SJCRH30 (cell line): ENCODE results near the gene ZMYND19. TPM values are rescaled to one million over a fixed set of nuclear protein-coding genes. Genes with fewer than 3 reads are reported as not detected.
A peak's percentile ranks its signal among the peaks of the same experiment; 100 is the strongest.

Experiments
- DNase-seq, 2 experiments: peaks; one replicate each; pipeline ENCODE4 v3.0.0-alpha.2; 2015 to 2020
- H3K27ac ChIP-seq: fragments of 250-450 bp; sonication (Bioruptor Pico); 2 replicates; pipeline ENCODE4 v1.5.1; 2020; ENCODE audit warnings: mild to moderate bottlenecking, moderate library complexity
- H3K27me3 ChIP-seq: fragments of 250-450 bp; sonication (Bioruptor Pico); 2 replicates; pipeline ENCODE4 v1.5.1; 2020; ENCODE audit warnings: mild to moderate bottlenecking, moderate library complexity
- H3K36me3 ChIP-seq: fragments of 250-450 bp; sonication (Bioruptor Pico); 2 replicates; pipeline ENCODE4 v1.5.1; 2020; ENCODE audit warnings: mild to moderate bottlenecking, moderate library complexity
- H3K4me1 ChIP-seq: fragments of 250-450 bp; sonication (Bioruptor Pico); 2 replicates; pipeline ENCODE4 v1.5.1; 2020; ENCODE audit warnings: mild to moderate bottlenecking, moderate library complexity
- H3K4me3 ChIP-seq: fragments of 250-450 bp; sonication (Bioruptor Pico); 2 replicates; pipeline ENCODE4 v1.5.1; 2020; ENCODE audit warnings: mild to moderate bottlenecking, moderate library complexity
- H3K9me3 ChIP-seq: fragments of 250-450 bp; sonication (Bioruptor Pico); replicated peaks from 2 replicates; pipeline ENCODE4 v1.5.1; 2020; ENCODE audit warnings: mild to moderate bottlenecking, moderate library complexity
- total RNA-seq: library from RNA; depleted of rRNA; stranded (reverse); fragments of >200 nt; shearing (Covaris generic); gene quantifications from 2 replicates; pipeline ENCODE4 v1.2.3, GENCODE V29; 2014

Gene ZMYND19
- total RNA-seq, 1 experiment from 2014 or later = 46.9 TPM

DNA sequence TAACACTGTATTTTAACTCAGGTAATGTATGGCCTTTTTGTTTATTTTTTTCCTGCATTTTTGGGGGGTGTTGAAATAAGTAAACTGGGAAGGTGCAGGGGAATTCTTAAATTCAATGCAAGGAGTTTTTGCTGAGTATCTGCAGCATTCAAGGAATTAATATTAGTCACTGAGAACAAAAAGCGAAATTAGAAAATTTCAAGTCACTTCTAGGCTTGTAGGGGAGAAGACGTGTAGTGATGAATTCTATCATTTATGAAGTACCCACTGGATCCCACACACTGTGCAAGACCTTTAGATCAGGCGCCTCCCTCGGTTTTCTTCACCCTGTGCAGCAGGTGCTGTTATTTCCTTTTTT is 29.7 kb upstream of the ZMYND19 start:
- peaks cover 31% of the 10 kb centered on the region for H3K36me3 ChIP-seq
- no peaks in the 10 kb centered on the region for H3K9me3 ChIP-seq
- H3K4me1 ChIP-seq = no peaks in the 10 kb centered on the region; the same call in 1 of the 2 replicates
- peak overlapping the region; percentile 85 for H3K4me3 ChIP-seq
- H3K27ac ChIP-seq = no peak overlapping the region
- no peak for DNase-seq
- H3K27me3 ChIP-seq = no peaks in the 10 kb centered on the region

DNA sequence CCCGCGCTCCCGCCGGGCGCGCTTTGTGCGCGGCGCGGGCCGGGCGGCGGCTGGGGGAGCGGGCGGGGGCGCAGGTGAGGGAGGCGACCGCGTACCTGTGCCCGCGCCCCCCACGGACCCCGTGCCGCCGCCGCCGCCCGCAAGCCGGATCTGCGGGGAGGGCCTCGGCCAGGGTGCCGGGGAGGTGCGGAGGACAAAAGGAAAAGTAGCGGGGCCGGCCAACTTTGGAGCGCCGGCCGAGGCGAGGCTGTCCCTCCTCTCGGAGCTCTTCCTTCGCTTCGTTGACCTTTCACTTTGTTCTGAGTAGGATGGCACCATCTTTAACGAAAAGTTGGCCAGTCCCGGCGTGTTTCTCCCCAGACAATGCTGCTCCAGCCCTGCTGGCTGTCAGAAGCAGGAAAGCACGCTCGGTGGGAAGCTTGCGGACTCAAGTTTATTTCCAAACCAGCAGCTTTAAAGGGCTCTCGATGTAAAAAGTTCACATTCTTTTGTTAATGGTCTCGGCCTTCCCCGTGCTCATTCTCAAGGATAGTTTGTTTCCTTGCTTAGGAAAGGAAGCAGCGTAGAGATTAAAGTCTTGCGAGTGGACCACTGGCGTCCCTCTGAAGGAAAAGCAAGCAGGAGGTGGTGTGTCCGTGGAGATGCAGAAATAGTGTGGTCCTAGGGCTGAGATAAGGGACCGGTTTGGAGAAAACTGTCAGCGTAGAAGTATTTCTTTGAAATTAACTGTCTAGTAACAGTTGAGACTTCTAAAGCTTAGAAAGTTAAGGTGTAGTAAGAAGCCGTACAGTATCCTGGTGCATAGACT is 29.1 kb upstream of the ZMYND19 start:
- H3K27me3 ChIP-seq = no peaks in the 10 kb centered on the region
- no peaks in the 10 kb centered on the region; the same call in 1 of the 2 replicates for H3K4me1 ChIP-seq
- peak overlapping the region; percentile 41; the same call in 1 of the 2 replicates for H3K27ac ChIP-seq
- H3K36me3 ChIP-seq = peaks cover 36% of the 10 kb centered on the region
- peak overlapping the region; percentile 85 for H3K4me3 ChIP-seq
- H3K9me3 ChIP-seq = no peaks in the 10 kb centered on the region
- peak; percentile 50 to 59 for DNase-seq

DNA sequence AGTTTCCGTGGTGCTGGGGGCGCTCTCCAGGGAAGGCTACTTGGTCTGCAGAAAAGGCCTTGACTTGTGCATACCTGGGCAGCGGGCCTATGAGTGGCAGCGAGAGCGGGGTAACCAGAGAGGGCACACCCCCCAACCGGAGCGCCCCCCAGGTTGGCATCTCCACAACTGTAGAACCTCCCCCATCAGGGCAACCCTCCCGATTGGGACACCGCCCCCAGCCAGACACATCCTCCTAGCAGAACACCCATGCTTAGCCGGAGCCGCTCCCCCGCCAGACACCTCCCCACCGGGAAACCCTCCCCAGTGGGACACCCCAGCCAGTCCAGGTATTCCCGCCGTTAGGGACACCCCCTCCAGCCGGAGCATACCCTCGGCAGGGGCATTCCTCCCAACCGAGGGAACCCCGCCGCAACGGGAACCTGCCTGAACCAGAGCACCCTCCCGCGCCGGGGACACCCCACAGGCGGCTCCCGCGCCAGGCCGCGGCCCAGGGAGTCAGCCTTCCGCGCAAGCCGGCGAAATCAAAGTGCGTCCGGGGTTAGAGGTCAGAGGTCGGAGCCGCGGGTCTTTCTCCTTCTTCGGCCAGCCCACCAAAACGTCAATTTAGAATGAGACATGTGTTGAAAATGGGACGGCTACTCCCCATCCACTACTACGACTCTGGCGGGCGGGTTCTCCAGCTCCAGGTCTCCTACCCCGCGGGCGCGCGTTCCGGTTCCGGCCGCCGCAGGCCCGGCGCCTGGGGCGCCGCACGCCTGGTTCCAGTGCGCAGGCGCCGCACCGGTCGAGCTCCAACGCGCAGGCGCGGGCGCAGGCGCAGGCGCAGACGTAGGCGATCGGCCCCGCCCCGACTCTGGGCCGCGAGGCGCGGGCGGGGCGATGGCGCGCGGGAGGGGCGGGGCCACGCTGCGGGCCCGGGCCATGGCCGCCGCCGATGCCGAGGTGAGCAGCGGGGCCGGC is 28.1 kb upstream of the ZMYND19 start, which contains the start of gene EHMT1:
Gene EHMT1, plus strand, starts transcription at position 901 of the 963 bp plus-strand sequence. Its CDS starts 24 bp downstream, at position 925.
- peak within 1 kb of the TSS; percentile 69 for H3K27ac ChIP-seq
- DNase-seq = peak; percentile 78 to 92
- H3K4me3 ChIP-seq = peak within 1 kb of the TSS; percentile 85
- H3K27me3 ChIP-seq = no peaks in the 10 kb centered on the region
- peaks cover 37% of the 10 kb centered on the region for H3K36me3 ChIP-seq
- no peaks in the 10 kb centered on the region; the same call in 1 of the 2 replicates for H3K4me1 ChIP-seq
- no peaks in the 10 kb centered on the region for H3K9me3 ChIP-seq

DNA sequence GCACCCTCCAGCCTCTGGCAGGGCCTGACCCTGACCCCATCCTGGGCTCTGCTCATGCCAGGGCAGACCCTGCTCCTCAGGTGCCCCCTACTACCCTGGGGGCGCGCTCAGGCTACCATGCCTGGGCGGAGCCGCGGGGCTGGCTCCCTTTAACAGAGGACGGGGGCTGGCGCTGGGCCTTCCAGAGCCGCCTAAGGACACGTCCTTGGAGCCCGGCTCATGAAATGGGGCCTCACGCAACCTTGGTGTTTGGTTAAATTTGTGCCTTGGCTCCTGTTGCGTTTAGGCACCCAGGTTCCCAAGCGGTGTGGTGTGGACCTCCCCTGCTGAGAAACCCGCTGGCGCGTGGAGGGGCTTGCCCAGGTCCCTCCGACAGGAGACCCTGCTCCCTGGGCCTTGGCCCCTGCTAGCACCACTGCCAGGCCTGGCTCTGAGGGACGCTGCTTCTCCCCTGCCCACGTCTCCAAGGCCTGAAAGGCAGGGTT is 25.1 kb upstream of the ZMYND19 start:
- Histone ChIP-seq H3K4me3 (no peak overlapping the region), H3K4me1 (peaks cover 15% of the 10 kb centered on the region), H3K27ac (no peak overlapping the region), H3K9me3 (no peaks in the 10 kb centered on the region), H3K36me3 (peaks cover 26% of the 10 kb centered on the region), H3K27me3 (no peaks in the 10 kb centered on the region)
- DNase-seq = no peak

DNA sequence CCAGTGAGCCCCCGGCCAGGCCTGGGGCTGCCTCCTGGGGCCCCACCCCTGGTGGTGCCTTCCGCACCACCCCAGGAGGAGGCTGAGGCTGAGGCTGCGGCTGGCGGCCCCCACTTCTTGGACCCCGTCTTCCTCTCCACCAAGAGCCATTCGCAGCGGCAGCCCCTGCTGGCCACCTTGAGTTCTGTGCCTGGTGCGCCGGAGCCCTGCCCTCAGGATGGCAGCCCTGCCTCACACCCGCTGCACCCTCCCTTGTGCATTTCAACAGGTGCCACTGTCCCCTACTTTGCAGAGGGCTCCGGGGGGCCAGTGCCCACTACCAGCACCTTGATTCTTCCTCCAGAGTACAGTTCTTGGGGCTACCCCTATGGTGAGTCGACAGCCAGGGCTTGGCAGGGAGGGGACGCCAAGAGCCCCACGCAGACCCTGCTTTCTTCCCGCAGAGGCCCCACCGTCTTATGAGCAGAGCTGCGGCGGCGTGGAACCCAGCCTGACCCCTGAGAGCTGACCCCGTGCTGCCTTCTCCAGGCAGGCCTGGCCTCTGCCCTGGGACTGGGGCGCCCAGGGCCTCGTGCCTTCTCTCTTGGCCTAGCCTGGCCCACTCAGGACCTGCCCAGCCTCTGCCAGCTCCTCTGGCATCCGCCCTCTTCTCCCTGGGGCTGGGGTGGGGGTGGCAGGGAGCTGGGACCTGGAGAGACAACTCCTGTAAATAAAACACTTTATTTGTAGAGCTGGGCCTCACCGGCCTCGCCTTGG is 24.5 kb upstream of the ZMYND19 start:
- Histone ChIP-seq H3K27me3 (no peaks in the 10 kb centered on the region), H3K4me1 (peaks cover 15% of the 10 kb centered on the region), H3K27ac (no peak overlapping the region), H3K4me3 (no peak overlapping the region), H3K36me3 (peaks cover 26% of the 10 kb centered on the region), H3K9me3 (no peaks in the 10 kb centered on the region)
- no peak for DNase-seq

DNA sequence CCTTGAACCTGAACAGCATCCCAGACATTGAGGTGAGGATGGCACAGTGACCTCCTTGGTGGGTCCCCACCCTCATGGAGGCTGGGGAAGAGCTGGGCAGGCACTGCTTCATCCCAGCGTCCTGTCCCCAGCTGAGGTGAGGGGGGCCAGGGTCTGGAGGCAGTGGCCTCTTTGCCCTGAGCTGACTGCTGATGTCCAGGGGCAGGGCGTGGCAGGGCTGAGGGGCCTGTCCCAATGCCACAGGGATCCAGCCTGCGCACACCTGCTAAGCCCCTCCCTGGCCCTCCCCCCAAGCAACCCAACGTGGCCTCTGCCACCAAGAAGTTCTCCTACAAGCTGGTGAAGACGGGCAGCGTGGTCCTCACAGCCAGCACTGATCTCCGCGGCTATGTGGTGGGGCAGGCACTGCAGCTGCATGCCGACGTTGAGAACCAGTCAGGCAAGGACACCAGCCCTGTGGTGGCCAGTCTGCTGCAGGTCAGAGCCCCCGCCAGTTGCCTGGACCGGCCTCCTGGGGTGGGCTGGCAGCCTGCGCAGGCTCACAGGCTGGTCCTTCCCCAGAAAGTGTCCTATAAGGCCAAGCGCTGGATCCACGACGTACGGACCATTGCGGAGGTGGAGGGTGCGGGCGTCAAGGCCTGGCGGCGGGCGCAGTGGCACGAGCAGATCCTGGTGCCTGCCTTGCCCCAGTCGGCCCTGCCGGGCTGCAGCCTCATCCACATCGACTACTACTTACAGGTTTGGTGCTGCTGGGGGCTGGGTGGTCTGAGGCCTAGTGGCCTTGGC is 23.6 kb upstream of the ZMYND19 start:
- Histone ChIP-seq H3K27ac (no peak overlapping the region), H3K4me1 (peaks cover 15% of the 10 kb centered on the region), H3K4me3 (no peak overlapping the region), H3K36me3 (peaks cover 26% of the 10 kb centered on the region), H3K27me3 (peaks cover 2% of the 10 kb centered on the region; the same call in 1 of the 2 replicates), H3K9me3 (no peaks in the 10 kb centered on the region)
- DNase-seq = no peak

DNA sequence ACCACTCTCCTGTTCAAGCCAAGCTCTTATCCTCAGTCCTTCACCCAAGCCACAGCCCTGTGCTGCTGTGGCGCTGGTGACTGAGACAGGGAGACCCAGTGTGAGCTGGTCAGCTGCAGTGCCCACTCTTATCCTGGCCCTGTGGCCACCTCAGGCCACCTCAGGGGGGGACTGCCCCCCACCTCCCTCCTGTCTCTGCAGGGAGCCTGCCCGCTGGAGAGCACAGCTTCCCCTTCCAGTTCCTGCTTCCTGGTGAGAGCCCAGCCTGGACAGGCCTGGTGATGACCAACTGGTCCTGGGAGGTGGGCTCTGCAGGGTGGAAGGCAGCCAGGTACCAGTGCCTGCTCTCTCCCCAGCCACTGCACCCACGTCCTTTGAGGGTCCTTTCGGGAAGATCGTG is 22.9 kb upstream of the ZMYND19 start:
- no peak overlapping the region for H3K4me3 ChIP-seq
- DNase-seq = no peak
- peaks cover 26% of the 10 kb centered on the region for H3K36me3 ChIP-seq
- H3K27me3 ChIP-seq = peaks cover 7% of the 10 kb centered on the region; the same call in 1 of the 2 replicates
- no peaks in the 10 kb centered on the region for H3K9me3 ChIP-seq
- no peak overlapping the region for H3K27ac ChIP-seq
- H3K4me1 ChIP-seq = peaks cover 15% of the 10 kb centered on the region

DNA sequence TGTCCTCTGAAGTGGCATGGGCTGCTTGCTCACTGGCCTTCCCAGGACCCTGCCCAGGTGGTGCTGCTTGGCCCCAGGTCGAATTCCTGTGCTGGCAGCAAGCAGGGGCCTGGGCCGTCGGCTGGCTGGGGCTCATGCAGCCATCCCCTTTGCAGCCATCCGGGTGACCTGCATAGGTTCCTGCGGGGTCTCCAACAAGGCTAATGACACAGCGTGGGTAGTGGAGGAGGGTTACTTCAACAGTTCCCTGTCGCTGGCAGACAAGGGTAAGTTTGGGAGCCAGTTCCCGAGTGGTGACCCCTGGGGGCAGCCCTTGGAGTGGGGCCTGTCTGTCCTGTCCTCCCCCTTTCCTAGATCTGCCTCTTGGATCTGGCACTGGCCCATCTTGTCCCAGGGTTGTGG is 22.4 kb upstream of the ZMYND19 start:
- DNase-seq = no peak
- H3K4me1 ChIP-seq = peaks cover 15% of the 10 kb centered on the region
- no peak overlapping the region for H3K27ac ChIP-seq
- no peak overlapping the region for H3K4me3 ChIP-seq
- H3K36me3 ChIP-seq = peaks cover 26% of the 10 kb centered on the region
- H3K27me3 ChIP-seq = peaks cover 7% of the 10 kb centered on the region; the same call in 1 of the 2 replicates
- H3K9me3 ChIP-seq = no peaks in the 10 kb centered on the region

DNA sequence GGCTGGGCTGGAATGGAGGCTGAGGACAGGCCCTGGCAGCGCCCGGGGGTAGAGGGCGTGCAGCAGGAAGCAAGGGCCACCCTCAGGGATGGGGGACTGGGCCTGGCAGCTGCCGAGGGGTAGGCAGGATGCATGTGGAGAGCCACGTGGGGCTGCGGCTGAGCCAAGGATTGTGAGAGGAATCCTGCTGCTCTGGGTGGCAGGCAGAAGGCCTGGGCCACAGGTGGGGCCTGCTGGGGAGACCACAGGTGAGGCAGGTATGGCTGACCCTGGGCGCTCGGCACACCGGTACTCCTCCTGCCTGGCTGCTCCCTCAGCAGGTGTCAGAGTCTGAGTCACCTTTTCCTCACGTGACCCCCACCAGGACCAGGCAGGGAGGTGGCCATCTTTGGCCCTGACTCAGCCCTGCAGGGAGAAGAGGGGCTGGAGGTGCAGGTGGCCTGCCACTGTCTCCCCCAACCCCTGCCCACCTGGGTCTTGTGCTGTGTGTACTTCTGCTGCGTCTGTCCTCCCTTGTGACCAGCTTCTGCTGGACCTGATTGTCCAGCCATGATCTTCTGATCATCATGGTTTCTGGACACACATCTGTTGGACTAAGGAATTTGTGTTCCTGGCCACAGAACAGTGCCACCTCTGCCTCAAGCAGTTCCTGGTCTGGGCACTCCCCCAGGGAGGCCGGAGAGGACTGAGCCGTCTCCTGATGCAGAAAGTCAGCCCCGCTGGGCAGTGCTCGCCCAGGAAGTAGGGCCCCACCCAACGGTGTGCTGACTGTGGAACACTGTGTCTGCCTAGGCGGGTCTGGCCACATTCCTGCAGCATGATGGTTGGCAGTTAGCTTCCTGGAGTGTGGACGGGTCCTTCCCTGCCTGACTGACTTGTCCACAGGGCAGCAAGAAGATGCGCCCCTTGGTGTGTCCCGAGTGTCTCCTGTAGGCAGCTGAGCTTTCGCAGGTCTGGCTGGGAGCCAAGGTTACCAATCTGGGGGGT is 21.6 kb upstream of the ZMYND19 start:
- H3K27me3 ChIP-seq = peaks cover 15% of the 10 kb centered on the region
- no peaks in the 10 kb centered on the region for H3K9me3 ChIP-seq
- peaks cover 15% of the 10 kb centered on the region; the same call in 1 of the 2 replicates for H3K4me1 ChIP-seq
- H3K27ac ChIP-seq = no peak overlapping the region
- peaks cover 22% of the 10 kb centered on the region for H3K36me3 ChIP-seq
- peak; percentile 42 to 43 for DNase-seq
- H3K4me3 ChIP-seq = no peak overlapping the region

DNA sequence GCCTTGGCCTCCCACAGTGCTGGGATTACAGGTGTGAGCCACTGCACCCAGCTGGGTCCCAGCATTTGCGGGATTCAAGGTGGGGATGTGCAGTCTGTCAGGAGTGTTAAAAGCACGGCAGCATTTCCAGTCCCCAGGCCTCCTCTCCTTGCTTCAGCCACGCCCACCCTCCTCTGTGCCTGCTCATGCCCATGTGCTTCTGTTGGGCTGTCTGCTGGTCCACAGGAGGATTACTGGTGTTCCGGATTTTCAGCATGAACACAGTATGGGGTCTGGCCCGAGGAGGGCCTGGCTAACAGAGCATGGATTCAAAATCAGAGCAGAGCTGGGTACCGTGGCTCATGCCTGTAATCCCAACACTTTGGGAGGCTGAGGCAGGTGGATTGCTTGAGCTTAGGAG is 20.6 kb upstream of the ZMYND19 start:
- Histone ChIP-seq H3K36me3 (peaks cover 14% of the 10 kb centered on the region), H3K27ac (no peak overlapping the region), H3K4me3 (no peak overlapping the region), H3K4me1 (peaks cover 15% of the 10 kb centered on the region; the same call in 1 of the 2 replicates), H3K9me3 (no peaks in the 10 kb centered on the region), H3K27me3 (peaks cover 22% of the 10 kb centered on the region)
- DNase-seq = no peak

DNA sequence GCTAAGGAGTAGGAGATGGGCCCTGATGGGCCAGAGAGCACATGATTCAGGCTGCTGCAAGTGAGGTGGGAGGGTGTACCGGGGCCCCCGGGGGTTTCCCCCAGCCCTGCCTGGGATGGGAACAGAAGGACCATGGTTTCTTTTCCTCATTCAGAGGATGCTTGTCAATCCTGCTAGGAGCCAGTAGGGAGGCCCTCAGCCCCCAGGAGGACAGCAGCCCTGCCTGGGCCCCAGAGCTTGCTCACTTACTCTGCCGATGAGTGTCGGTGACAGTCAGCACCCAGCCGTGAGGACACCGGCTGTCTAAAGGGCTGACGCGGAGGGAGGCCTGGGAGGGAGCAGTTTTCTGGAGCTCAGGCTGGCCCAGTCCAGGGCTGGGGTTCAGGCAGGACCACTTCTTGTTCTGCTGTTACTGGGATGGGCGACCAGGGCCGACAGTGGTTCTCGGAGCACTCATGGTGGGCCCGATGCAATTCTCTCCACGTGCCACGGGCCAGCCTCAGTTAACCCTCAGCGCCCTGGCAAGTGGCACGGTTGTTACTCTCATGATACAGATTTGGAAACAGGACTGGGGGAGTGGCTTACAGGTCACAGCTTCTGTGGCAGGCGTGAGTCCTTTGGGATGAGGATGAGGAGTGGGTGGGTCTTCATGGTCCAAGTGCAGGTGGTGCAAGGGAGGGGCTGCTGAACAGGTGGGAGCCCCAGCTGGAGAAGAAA is 17.0 kb upstream of the ZMYND19 start:
- Histone ChIP-seq H3K9me3 (no peaks in the 10 kb centered on the region), H3K27me3 (peaks cover 28% of the 10 kb centered on the region), H3K4me1 (peaks cover 10% of the 10 kb centered on the region; the same call in 1 of the 2 replicates), H3K36me3 (no peaks in the 10 kb centered on the region), H3K27ac (no peak overlapping the region), H3K4me3 (no peak overlapping the region)
- peak in 1 of 2 experiments; percentile 44 for DNase-seq

DNA sequence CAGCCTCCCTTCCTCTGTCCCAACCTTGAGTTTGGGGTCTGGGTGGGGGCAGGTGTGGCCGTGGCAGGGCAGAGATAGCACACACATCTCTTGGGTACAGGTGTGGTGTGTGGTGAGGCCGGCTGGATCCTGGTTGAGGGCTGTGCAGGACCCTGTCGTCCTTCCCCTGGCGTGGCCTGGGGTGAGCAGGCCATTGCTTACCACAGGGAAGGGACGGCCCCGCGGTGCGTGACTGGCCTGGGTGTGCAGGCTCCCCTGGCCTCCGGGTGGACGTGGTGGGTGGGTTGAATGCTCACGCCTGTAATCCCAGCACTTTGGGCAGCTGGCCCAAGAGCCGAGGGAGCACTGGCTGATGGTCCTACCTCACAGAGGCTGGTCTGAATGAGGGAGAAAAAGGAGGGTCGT is 16.4 kb upstream of the ZMYND19 start:
- peaks cover 4% of the 10 kb centered on the region; the same call in 1 of the 2 replicates for H3K4me1 ChIP-seq
- peak in 1 of 2 experiments; percentile 26 for DNase-seq
- H3K27me3 ChIP-seq = peaks cover 28% of the 10 kb centered on the region
- H3K4me3 ChIP-seq = no peak overlapping the region
- H3K9me3 ChIP-seq = no peaks in the 10 kb centered on the region
- no peaks in the 10 kb centered on the region for H3K36me3 ChIP-seq
- no peak overlapping the region for H3K27ac ChIP-seq
